ENCODE measurements around the gene ZSWIM4.

DNA sequence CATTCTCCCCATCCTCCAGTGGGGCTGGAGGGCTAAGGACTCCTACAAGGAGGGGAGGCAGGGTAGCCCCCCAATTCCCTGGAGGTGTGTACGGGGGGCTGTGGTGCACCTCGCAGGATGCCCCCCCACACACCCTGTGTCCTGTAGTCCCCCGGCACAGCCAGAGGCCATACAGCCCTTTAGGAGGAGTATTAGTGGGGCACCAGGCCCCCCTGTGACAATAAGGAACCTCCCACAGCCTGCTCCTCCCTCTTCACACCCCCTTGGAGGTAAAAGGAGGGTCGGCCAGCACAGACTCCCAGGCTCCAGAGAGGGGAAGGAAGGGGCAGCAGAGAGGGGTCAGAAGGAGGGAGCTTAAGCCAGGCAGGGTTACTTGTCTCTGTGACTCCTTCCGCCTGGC lies 81.6 kb downstream of the ZSWIM4 start, which contains the start of gene NANOS3:
- TF ChIP-seq POLR2A (IDR thresholded peaks at IDR 0.05; ENCODE audit: low read depth, low read length) (no peak), CHD2 (IDR thresholded peaks at IDR 0.05; ENCODE audit: borderline replicate concordance, low read depth, low read length) (no peak), JUNB (IDR thresholded peaks at IDR 0.05) (no peak), TCF3 (IDR thresholded peaks at IDR 0.05; ENCODE audit: borderline replicate concordance, insufficient read depth, low read depth, low read length) (no peak)
- TF ChIP-seq, protein P1, sequence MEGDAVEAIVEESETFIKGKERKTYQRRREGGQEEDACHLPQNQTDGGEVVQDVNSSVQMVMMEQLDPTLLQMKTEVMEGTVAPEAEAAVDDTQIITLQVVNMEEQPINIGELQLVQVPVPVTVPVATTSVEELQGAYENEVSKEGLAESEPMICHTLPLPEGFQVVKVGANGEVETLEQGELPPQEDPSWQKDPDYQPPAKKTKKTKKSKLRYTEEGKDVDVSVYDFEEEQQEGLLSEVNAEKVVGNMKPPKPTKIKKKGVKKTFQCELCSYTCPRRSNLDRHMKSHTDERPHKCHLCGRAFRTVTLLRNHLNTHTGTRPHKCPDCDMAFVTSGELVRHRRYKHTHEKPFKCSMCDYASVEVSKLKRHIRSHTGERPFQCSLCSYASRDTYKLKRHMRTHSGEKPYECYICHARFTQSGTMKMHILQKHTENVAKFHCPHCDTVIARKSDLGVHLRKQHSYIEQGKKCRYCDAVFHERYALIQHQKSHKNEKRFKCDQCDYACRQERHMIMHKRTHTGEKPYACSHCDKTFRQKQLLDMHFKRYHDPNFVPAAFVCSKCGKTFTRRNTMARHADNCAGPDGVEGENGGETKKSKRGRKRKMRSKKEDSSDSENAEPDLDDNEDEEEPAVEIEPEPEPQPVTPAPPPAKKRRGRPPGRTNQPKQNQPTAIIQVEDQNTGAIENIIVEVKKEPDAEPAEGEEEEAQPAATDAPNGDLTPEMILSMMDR (IDR thresholded peaks at IDR 0.05 in 2 of 3, conservative IDR thresholded peaks at IDR 0.05 in 1 of 3; ENCODE audit: control insufficient read depth in 2 of 3, extremely low read depth in 1 of 3, insufficient read depth in 1 of 3, low read depth in 3 of 3, low read length in 3 of 3): no peak

Measured in GM12878 (cell line).